Endothelial cell (in vitro differentiated cells): Measurements from ENCODE around the gene ZNRF2. TPM values are rescaled to one million over a fixed set of nuclear protein-coding genes. Genes with fewer than 3 reads are reported as not detected.

Experiments
- DNase-seq: peaks from one replicate; pipeline ENCODE4 v3.0.0; 2021; ENCODE audit warnings: low spot score
- H3K27ac Mint-ChIP-seq: one replicate; pipeline ENCODE4 v1.8.0; 2021; ENCODE audit warnings: mixed read lengths, inconsistent platforms; ENCODE audit not compliant: unreplicated experiment
- H3K27me3 Mint-ChIP-seq: one replicate; pipeline ENCODE4 v1.8.0; 2021; ENCODE audit warnings: mild to moderate bottlenecking, moderate library complexity, mixed read lengths, inconsistent platforms; ENCODE audit not compliant: unreplicated experiment
- H3K36me3 Mint-ChIP-seq: one replicate; pipeline ENCODE4 v1.8.0; 2021; ENCODE audit warnings: mild to moderate bottlenecking, low read depth, mixed read lengths, inconsistent platforms; ENCODE audit not compliant: unreplicated experiment
- H3K4me1 Mint-ChIP-seq: one replicate; pipeline ENCODE4 v1.8.0; 2021; ENCODE audit warnings: mild to moderate bottlenecking, mixed read lengths, inconsistent platforms; ENCODE audit not compliant: unreplicated experiment
- H3K4me3 Mint-ChIP-seq: one replicate; pipeline ENCODE4 v1.8.0; 2021; ENCODE audit warnings: mild to moderate bottlenecking, mixed read lengths, inconsistent platforms; ENCODE audit not compliant: unreplicated experiment
- H3K9me3 Mint-ChIP-seq: one replicate; pipeline ENCODE4 v1.8.0; 2021; ENCODE audit warnings: mixed read lengths, inconsistent platforms; ENCODE audit not compliant: unreplicated experiment
- total RNA-seq: library from RNA; stranded (reverse); fragmentation: NEBNext Ultra II Directional; extraction: Animal tissue kit (Norgen Biotek cat#: 25700); gene quantifications from one replicate; pipeline ENCODE4 v1.2.1, GENCODE V29; 2021; ENCODE audit not compliant: unreplicated experiment
- TF ChIP-seq, protein P1 (sequence below): fragments of 200-600 bp; sonication (generic); IDR thresholded peaks from one replicate; pipeline ENCODE4 v1.5.0; 2021; ENCODE audit warnings: antibody characterized with exemption; ENCODE audit not compliant: unreplicated experiment

The ZNRF2 gene
- total RNA-seq, 1 donor from 2014 or later, result 9.5 TPM

DNA sequence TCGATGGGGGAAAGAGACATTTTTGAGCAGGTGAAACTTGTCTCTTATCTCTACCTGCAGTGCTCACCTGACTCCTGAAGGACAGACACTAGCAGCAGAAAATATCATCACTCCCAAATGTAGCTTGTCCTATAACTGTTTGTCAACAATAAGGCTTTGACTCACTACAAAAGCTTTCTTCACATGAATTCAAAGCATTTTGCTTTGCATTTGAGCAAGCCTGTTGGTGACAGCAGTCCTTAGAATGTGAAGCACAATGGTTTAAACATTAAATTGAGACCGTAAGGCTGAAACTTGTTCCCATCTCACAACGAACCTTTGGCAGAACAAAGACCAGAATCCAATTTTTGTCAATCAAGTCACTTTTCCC is 30.6 kb upstream of the ZNRF2 start:
- no peaks in the 10 kb centered on the region for H3K27me3 Mint-ChIP-seq
- H3K4me3 Mint-ChIP-seq, result no peak overlapping the region
- H3K9me3 Mint-ChIP-seq, result no peaks in the 10 kb centered on the region
- no peak overlapping the region for H3K27ac Mint-ChIP-seq
- no peaks in the 10 kb centered on the region for H3K36me3 Mint-ChIP-seq
- H3K4me1 Mint-ChIP-seq, result peaks cover 3% of the 10 kb centered on the region
- TF ChIP-seq, protein P1, sequence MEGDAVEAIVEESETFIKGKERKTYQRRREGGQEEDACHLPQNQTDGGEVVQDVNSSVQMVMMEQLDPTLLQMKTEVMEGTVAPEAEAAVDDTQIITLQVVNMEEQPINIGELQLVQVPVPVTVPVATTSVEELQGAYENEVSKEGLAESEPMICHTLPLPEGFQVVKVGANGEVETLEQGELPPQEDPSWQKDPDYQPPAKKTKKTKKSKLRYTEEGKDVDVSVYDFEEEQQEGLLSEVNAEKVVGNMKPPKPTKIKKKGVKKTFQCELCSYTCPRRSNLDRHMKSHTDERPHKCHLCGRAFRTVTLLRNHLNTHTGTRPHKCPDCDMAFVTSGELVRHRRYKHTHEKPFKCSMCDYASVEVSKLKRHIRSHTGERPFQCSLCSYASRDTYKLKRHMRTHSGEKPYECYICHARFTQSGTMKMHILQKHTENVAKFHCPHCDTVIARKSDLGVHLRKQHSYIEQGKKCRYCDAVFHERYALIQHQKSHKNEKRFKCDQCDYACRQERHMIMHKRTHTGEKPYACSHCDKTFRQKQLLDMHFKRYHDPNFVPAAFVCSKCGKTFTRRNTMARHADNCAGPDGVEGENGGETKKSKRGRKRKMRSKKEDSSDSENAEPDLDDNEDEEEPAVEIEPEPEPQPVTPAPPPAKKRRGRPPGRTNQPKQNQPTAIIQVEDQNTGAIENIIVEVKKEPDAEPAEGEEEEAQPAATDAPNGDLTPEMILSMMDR, result no peak
- no peak for DNase-seq

DNA sequence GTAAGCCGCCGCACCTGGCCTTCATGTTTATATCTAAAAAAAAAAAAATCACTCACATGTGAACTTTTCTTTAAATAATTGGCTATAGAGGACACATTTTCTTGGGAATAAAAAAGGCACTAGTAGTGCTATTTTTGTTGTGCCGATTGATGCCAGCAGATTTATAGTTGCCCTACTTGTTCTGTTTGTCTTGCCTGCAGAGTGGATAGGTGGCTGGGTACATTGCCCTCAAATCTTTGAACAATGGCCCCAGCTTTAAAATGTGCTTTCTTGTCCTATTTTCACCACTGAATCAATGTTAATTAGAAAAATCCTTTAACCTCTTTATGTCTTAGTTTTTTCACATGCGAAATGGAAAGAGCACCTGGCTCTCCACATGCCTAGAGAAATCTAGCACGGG is 30.1 kb upstream of the ZNRF2 start:
- no peak overlapping the region for H3K27ac Mint-ChIP-seq
- H3K4me3 Mint-ChIP-seq, result no peak overlapping the region
- no peaks in the 10 kb centered on the region for H3K36me3 Mint-ChIP-seq
- no peak for DNase-seq
- H3K9me3 Mint-ChIP-seq, result no peaks in the 10 kb centered on the region
- TF ChIP-seq, protein P1, result no peak
- no peaks in the 10 kb centered on the region for H3K27me3 Mint-ChIP-seq
- H3K4me1 Mint-ChIP-seq, result peaks cover under 1% of the 10 kb centered on the region

DNA sequence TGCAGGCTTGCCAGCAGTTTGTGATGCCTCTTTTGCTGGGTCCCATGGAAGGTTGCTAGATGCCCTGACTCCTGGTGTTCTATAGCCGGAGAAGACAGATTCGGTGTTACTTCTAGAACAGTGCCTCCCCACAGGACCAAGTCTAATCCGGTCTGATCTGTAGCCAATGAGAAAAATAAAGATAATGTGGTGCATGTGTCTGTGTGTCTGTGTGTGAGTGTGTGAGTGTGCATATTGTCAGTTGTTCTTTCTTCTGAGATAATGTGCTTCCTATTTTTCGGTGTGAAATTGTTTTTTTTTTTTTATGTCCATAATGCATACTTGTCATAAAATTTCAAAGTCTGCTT is 29.7 kb upstream of the ZNRF2 start:
- Mint-ChIP-seq H3K27ac (no peak overlapping the region), H3K4me3 (no peak overlapping the region), H3K27me3 (no peaks in the 10 kb centered on the region), H3K36me3 (no peaks in the 10 kb centered on the region), H3K9me3 (no peaks in the 10 kb centered on the region), H3K4me1 (no peaks in the 10 kb centered on the region)
- TF ChIP-seq, protein P1, result no peak
- DNase-seq, result no peak

DNA sequence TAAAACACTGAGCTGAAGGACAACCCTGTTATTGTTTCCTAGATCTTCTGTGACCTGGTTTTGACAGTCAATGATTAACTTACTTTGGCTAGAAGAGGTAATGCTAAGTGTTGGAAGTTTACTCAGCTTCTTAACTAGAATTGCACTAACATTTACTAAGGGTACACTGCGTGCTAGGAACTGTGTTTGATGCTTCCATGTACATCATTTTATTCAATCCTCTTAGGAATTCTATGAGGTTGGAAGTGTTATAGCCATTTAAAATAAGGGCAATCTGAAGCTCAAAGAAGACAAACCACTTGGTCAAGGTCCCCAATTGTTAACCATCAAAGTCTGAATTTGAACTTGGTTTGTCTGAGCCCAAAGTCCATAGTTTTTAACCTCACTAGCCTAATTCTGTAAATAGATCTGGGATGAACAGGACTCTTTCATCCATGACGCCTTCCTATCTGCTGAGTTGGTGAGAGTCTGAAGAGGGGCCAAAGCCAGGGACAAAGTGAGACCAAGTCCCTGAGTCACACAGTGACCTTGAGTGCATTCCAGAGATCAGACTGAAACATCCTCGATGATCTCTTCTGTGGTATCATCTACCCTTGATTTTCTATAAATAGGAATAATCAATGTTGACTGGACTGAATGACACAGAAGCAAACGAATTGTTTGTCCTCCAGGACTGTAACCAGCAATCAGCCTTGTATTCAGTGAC is 29.2 kb upstream of the ZNRF2 start:
- DNase-seq, result no peak
- Mint-ChIP-seq H3K4me1 (no peaks in the 10 kb centered on the region), H3K27me3 (no peaks in the 10 kb centered on the region), H3K4me3 (no peak overlapping the region), H3K9me3 (no peaks in the 10 kb centered on the region), H3K27ac (no peak overlapping the region), H3K36me3 (no peaks in the 10 kb centered on the region)
- TF ChIP-seq, protein P1, result no peak

DNA sequence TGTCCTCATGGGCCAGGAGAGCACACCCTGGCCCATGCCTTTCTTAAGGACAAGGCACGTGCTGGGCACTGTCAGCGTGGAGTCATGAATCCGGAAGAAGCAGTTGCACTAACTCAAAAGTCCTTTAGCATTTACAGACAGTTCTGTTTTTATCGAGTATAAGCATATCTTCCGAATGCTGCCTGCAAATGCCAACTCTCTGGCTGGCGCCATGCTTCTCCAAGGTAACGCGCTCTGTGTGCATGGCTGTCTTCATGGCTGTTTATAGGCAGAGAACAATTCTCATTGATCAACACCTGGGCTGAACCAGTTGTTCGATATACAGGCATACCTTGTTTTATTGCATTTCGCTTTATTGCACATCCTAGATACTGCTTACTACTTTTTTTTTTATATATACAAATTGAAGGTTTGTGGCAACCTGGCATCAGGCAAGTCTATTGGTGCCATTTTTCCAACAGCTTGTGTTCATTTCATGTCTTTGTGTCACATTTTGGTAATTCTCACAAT is 28.0 kb upstream of the ZNRF2 start:
- Mint-ChIP-seq H3K9me3 (no peaks in the 10 kb centered on the region), H3K36me3 (no peaks in the 10 kb centered on the region), H3K4me1 (no peaks in the 10 kb centered on the region), H3K27ac (no peak overlapping the region), H3K27me3 (no peaks in the 10 kb centered on the region), H3K4me3 (no peak overlapping the region)
- TF ChIP-seq, protein P1, result no peak
- no peak for DNase-seq
